A673 (cell line): ENCODE results near the gene ATP6V0D1. TPM values are rescaled to one million over a fixed set of nuclear protein-coding genes. Genes with fewer than 3 reads are reported as not detected.

Source experiments
- BruUV-seq: library from RNA; stranded (reverse); fragments of 400-500 nt; replicated peaks from 2 replicates; lab custom pipeline; 2021; lab: Mats Ljungman, UMichigan
- CTCF ChIA-PET: fragments of 300-600 bp; sonication (Branson Sonifier 250); formaldehyde crosslinking; loops from one replicate; lab custom pipeline; 2022; ENCODE audit warnings: antibody characterized with exemption; lab: Charles Lee
- POLR2A ChIA-PET: fragments of 300-600 bp; sonication (Branson Sonifier 250); formaldehyde crosslinking; loops from one replicate; lab custom pipeline; 2022; ENCODE audit warnings: antibody characterized with exemption; ENCODE audit not compliant: low non-redundant PET; lab: Charles Lee
- DNase-seq: peaks from one replicate; pipeline ENCODE4 v3.0.0-alpha.2; 2015; ENCODE audit warnings: low spot score
- H3K27ac ChIP-seq: fragments of 200-600 bp; sonication (generic); 2 replicates; pipeline ENCODE4 v1.5.1; 2016; ENCODE audit warnings: mixed run types, low read depth, mild to moderate bottlenecking, mixed read lengths, antibody characterized with exemption, low read length; ENCODE audit not compliant: poor library complexity, severe bottlenecking
- H3K27me3 ChIP-seq: fragments of 200-600 bp; sonication (generic); replicated peaks from 2 replicates; pipeline ENCODE4 v1.6.1; 2017; ENCODE audit warnings: mixed run types, low read depth, mild to moderate bottlenecking, mixed read lengths, antibody characterized with exemption, low read length; ENCODE audit not compliant: insufficient read depth, poor library complexity
- H3K36me3 ChIP-seq: fragments of 200-600 bp; sonication (generic); 2 replicates; pipeline ENCODE4 v1.6.1; 2016; ENCODE audit warnings: mixed run types, mild to moderate bottlenecking, mixed read lengths, antibody characterized with exemption, low read length; ENCODE audit not compliant: insufficient read depth, poor library complexity, severe bottlenecking
- H3K4me1 ChIP-seq: fragments of 200-600 bp; sonication (generic); 2 replicates; pipeline ENCODE4 v1.6.1; 2017; ENCODE audit warnings: mixed run types, mild to moderate bottlenecking, mixed read lengths, antibody characterized with exemption, low read length; ENCODE audit not compliant: insufficient read depth, poor library complexity, severe bottlenecking
- H3K4me3 ChIP-seq: fragments of 200-600 bp; sonication (generic); 2 replicates; pipeline ENCODE4 v1.5.1; 2016; ENCODE audit warnings: low read depth, mixed run types, mild to moderate bottlenecking, mixed read lengths, low read length; ENCODE audit not compliant: poor library complexity, severe bottlenecking
- H3K9me3 ChIP-seq: fragments of 200-600 bp; sonication (generic); 2 replicates; pipeline ENCODE4 v1.6.1; 2016; ENCODE audit warnings: mixed run types, low read depth, mild to moderate bottlenecking, mixed read lengths, antibody characterized with exemption, low read length; ENCODE audit not compliant: poor library complexity, severe bottlenecking
- CTCF ChIP-seq: fragments of 300-800, 200-600 bp; sonication (generic); conservative IDR thresholded peaks from 2 replicates; pipeline ENCODE4 v1.5.1; 2017; ENCODE audit warnings: low read depth, mild to moderate bottlenecking, antibody characterized with exemption, low read length, moderate library complexity, mixed read lengths
- EZH2 ChIP-seq: fragments of 200-600 bp; sonication (generic); IDR thresholded peaks from 2 replicates; pipeline ENCODE4 v1.6.1; 2017; ENCODE audit warnings: borderline replicate concordance, low read depth, mild to moderate bottlenecking, mixed read lengths, antibody characterized with exemption, low read length; ENCODE audit not compliant: poor library complexity, severe bottlenecking
- intact Hi-C: fragments of 100-400 bp; cut with micrococcal nuclease; formaldehyde crosslinking; loops from one replicate; pipeline ENCODE4 v1.10.0; 2022; ENCODE audit not compliant: unreplicated experiment
- total RNA-seq: library from RNA; stranded (reverse); gene quantifications from 2 replicates; pipeline ENCODE4 v1.2.3, GENCODE V29; 2021

Gene ATP6V0D1
- total RNA-seq, 1 experiment from 2014 or later = 63.9 TPM

- TF ChIP-seq EZH2 (no peak), CTCF (no peak)
- no peaks in the 10 kb centered on the region for H3K27me3 ChIP-seq
- H3K4me3 ChIP-seq = no peak overlapping the region
- H3K36me3 ChIP-seq = no peaks in the 10 kb centered on the region
- ChIA-PET CTCF (no interaction called here), POLR2A (no interaction called here)
- BruUV-seq = no TSS peak
- intact Hi-C loops = loop anchor here (5.0 kb wide), 1 partner anchor 41 kb away; no protein-coding TSS in a partner anchor
- no peak overlapping the region for H3K27ac ChIP-seq
- peaks cover 3% of the 10 kb centered on the region for H3K4me1 ChIP-seq
- no peak for DNase-seq
- H3K9me3 ChIP-seq = no peaks in the 10 kb centered on the region
Observed at GRCh38 chr16:67468731-67469130, 12.2 kb downstream of the ATP6V0D1 start.

DNA sequence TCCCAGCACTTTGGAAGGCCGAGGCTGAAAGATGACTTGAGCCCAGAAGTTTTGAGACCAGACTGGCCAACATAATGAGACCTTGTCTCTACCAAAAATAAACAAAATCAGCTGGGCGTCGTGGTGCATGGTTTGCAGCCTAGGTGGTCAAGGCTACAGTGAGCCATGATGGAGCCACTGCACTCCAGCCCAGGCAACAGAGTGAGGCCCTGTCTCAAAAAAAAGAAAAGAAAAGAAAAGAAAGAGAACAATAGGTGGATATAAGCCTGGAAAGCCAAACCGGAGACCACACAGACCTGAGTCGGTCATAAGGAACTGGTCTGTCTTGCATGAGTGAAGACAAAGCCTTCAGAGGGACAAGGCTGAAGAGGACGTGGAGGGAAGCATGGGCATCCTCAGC is 14.4 kb downstream of the ATP6V0D1 start:
- TF ChIP-seq EZH2 = no peak
- no peak for TF ChIP-seq CTCF
- BruUV-seq = no TSS peak

DNA sequence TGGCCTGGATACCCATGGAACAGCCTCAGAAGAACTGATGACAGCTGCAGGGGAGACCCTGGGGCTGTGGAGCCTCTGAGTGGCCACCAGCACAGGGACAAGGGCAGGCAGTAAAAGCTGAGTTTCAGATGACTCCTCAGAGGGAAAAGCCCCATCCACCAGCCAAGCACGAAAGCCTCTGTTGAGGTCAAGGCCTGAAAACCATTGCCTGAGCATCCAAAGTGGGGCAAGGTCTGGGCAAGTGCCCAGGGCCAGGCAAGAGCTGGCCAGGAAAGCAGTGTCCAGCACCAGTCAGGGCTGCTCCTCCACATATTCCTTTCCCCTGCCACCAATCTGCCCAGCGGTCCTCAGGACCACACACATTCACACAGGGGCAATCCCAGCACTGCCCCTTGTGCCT is 16.4 kb downstream of the ATP6V0D1 start:
- BruUV-seq = no TSS peak
- intact Hi-C loops = no loop called here
- TF ChIP-seq CTCF (no peak), EZH2 (no peak)
- H3K27me3 ChIP-seq = no peaks in the 10 kb centered on the region
- ChIA-PET CTCF (interaction anchor here (0.6 to 1.2 kb wide), 2 partner anchors 16 to 56 kb away, joined by 3 to 4 read pairs; no protein-coding TSS in a partner anchor), POLR2A (no interaction called here)
- H3K9me3 ChIP-seq = no peaks in the 10 kb centered on the region
- H3K4me1 ChIP-seq = peaks cover 5% of the 10 kb centered on the region
- H3K27ac ChIP-seq = no peak overlapping the region
- no peaks in the 10 kb centered on the region for H3K36me3 ChIP-seq
- H3K4me3 ChIP-seq = no peak overlapping the region
- no peak for DNase-seq

More for the DNA sequence above, 14.4 kb downstream of the ATP6V0D1 start:
- H3K9me3 ChIP-seq = no peaks in the 10 kb centered on the region
- no peak overlapping the region for H3K4me3 ChIP-seq
- no peaks in the 10 kb centered on the region for H3K27me3 ChIP-seq
- peaks cover 3% of the 10 kb centered on the region for H3K4me1 ChIP-seq
- DNase-seq = no peak
- no peak overlapping the region for H3K27ac ChIP-seq
- ChIA-PET CTCF (interaction anchor here (1.6 kb wide), 1 partner anchor 38 kb away, joined by 8 read pairs; no protein-coding TSS in a partner anchor), POLR2A (no interaction called here)
- no peaks in the 10 kb centered on the region for H3K36me3 ChIP-seq
- intact Hi-C loops = loop anchor here (5.0 kb wide), 1 partner anchor 39 kb away; no protein-coding TSS in a partner anchor
